HG02642 (cell line): ENCODE data around the gene C4BPA.

ENCODE experiments used
- ATAC-seq: cut with Tn5 transposase; IDR thresholded peaks from one replicate; pipeline ENCODE4 v1.9.1; 2021; ENCODE audit warnings: mild to moderate bottlenecking; ENCODE audit not compliant: unreplicated experiment, poor library complexity

Gene C4BPA

GRCh38 chr1:207103892-207104373, at the start of gene C4BPA:
Gene C4BPA (plus strand): TSS chr1:207104233. CDS start chr1:207113026, 8,793 bp downstream.
- no peak for ATAC-seq

- ATAC-seq = no peak
Observed at GRCh38 chr1:207054491-207054890, 49.5 kb upstream of the C4BPA start.

GRCh38 chr1:207055386-207056001, 48.5 kb upstream of the C4BPA start:
- no peak for ATAC-seq

- ATAC-seq = no peak
Observed at GRCh38 chr1:207056673-207057072, 47.4 kb upstream of the C4BPA start.

- no peak for ATAC-seq
Observed at GRCh38 chr1:207058252-207058651, 45.8 kb upstream of the C4BPA start.

- no peak for ATAC-seq
Observed at GRCh38 chr1:207058878-207059867, 44.9 kb upstream of the C4BPA start.

- ATAC-seq = no peak
Observed at GRCh38 chr1:207059881-207060280, 44.2 kb upstream of the C4BPA start.

GRCh38 chr1:207060596-207060995, 43.4 kb upstream of the C4BPA start:
- no peak for ATAC-seq

- no peak for ATAC-seq
Observed at GRCh38 chr1:207062058-207062457, 42.0 kb upstream of the C4BPA start.

- no peak for ATAC-seq
Observed at GRCh38 chr1:207063014-207063413, 41.0 kb upstream of the C4BPA start.

GRCh38 chr1:207064561-207064960, 39.5 kb upstream of the C4BPA start:
- ATAC-seq = no peak

- ATAC-seq = no peak
Observed at GRCh38 chr1:207067185-207067584, 36.8 kb upstream of the C4BPA start.

GRCh38 chr1:207067665-207068064, 36.4 kb upstream of the C4BPA start:
- no peak for ATAC-seq

GRCh38 chr1:207069061-207069460, 35.0 kb upstream of the C4BPA start:
- ATAC-seq = no peak

- no peak for ATAC-seq
Observed at GRCh38 chr1:207069858-207070506, 34.1 kb upstream of the C4BPA start.

GRCh38 chr1:207070811-207071210, 33.2 kb upstream of the C4BPA start:
- ATAC-seq = no peak

GRCh38 chr1:207071426-207071825, 32.6 kb upstream of the C4BPA start:
- ATAC-seq = no peak

- ATAC-seq = no peak
Observed at GRCh38 chr1:207072233-207072632, 31.8 kb upstream of the C4BPA start.

- ATAC-seq = no peak
Observed at GRCh38 chr1:207073906-207074820, 29.9 kb upstream of the C4BPA start.
